ENCODE measurements around the gene SYNGR4. TPM values are rescaled to one million over a fixed set of nuclear protein-coding genes. Genes with fewer than 3 reads are reported as not detected.

The SYNGR4 gene
- total RNA-seq, 2 donors from 2014 or later, result not detected

GRCh38 chr19:48338802-48339503 is 25.2 kb upstream of the SYNGR4 start:
- TF ChIP-seq, protein P1, sequence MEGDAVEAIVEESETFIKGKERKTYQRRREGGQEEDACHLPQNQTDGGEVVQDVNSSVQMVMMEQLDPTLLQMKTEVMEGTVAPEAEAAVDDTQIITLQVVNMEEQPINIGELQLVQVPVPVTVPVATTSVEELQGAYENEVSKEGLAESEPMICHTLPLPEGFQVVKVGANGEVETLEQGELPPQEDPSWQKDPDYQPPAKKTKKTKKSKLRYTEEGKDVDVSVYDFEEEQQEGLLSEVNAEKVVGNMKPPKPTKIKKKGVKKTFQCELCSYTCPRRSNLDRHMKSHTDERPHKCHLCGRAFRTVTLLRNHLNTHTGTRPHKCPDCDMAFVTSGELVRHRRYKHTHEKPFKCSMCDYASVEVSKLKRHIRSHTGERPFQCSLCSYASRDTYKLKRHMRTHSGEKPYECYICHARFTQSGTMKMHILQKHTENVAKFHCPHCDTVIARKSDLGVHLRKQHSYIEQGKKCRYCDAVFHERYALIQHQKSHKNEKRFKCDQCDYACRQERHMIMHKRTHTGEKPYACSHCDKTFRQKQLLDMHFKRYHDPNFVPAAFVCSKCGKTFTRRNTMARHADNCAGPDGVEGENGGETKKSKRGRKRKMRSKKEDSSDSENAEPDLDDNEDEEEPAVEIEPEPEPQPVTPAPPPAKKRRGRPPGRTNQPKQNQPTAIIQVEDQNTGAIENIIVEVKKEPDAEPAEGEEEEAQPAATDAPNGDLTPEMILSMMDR (IDR thresholded peaks at IDR 0.05), result no peak
- no peak overlapping the region for H3K4me3 ChIP-seq
- H3K27me3 ChIP-seq, result no peaks in the 10 kb centered on the region
- intact Hi-C loops (cut with DNase I), result no loop called here
- no peaks in the 10 kb centered on the region for H3K9me3 ChIP-seq
- no peak overlapping the region for H3K9ac ChIP-seq (ENCODE audit: low read depth in 2 of 2, low read length in 2 of 2)
- no peak overlapping the region for H3K27ac ChIP-seq
- no peaks in the 10 kb centered on the region for H3K36me3 ChIP-seq
- no peaks in the 10 kb centered on the region for H3K4me1 ChIP-seq
- DNase-seq, result no peak

GRCh38 chr19:48340995-48341394 is 23.2 kb upstream of the SYNGR4 start:
- TF ChIP-seq, protein P1 (IDR thresholded peaks at IDR 0.05), result no peak
- Histone ChIP-seq H3K4me3 (no peak overlapping the region), H3K4me1 (no peaks in the 10 kb centered on the region), H3K36me3 (no peaks in the 10 kb centered on the region), H3K27me3 (no peaks in the 10 kb centered on the region), H3K9ac (ENCODE audit: low read depth in 2 of 2, low read length in 2 of 2) (no peak overlapping the region), H3K27ac (no peak overlapping the region), H3K9me3 (no peaks in the 10 kb centered on the region)
- intact Hi-C loops (cut with DNase I), result loop anchor here (10.0 kb wide), 1 partner anchor 76 kb away; no protein-coding TSS in a partner anchor
- DNase-seq, result no peak

DNA sequence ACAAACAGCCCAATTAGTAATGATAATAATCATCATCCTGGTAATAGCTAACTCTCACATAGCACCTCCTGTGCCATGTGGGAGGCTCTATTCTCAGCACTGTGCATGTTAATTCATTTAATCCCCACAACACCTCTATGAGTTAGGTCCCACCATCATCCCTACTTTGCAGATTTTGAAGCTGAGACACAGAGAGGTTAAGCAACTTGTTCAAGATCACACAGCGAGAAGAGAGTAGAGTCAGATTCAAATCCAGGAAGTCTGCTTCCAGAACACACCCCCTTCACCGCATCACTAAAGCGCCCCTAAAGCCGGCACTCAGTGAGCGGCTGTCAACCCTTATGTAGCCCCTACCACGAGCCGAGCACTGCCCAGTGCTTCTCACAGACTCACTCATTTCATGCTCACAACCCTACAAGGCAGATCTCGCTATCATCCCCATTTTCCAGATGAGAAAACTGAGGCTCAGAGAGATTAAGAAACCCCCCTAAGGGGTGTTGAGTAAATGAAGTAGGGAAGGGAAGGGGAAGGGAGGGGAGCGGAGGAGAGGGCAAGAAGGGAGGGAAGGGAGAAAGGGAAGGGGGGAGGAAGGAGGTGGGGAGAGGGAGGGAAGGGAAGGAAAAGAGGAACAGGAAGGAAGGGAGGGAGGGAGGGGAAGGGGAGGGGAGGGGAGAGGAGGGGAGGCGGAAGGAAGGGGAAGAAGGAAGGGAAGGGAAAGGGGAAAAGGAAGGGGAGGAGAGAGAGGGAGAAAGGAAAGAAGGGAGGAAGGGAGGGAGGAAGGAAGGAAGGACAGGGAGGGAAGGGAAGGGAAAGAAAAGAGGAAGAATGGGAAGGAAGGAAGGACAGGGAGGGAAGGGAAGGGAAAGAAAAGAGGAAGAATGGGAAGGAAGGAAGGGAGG is 22.4 kb upstream of the SYNGR4 start:
- Histone ChIP-seq H3K36me3 (no peaks in the 10 kb centered on the region), H3K4me1 (no peaks in the 10 kb centered on the region), H3K27me3 (no peaks in the 10 kb centered on the region), H3K9me3 (no peaks in the 10 kb centered on the region), H3K27ac (no peak overlapping the region), H3K4me3 (no peak overlapping the region), H3K9ac (ENCODE audit: low read depth in 2 of 2, low read length in 2 of 2) (no peak overlapping the region)
- TF ChIP-seq, protein P1 (IDR thresholded peaks at IDR 0.05), result no peak
- intact Hi-C loops (cut with DNase I), result loop anchor here (10.0 kb wide), 1 partner anchor 77 kb away; no protein-coding TSS in a partner anchor
- no peak for DNase-seq

DNA sequence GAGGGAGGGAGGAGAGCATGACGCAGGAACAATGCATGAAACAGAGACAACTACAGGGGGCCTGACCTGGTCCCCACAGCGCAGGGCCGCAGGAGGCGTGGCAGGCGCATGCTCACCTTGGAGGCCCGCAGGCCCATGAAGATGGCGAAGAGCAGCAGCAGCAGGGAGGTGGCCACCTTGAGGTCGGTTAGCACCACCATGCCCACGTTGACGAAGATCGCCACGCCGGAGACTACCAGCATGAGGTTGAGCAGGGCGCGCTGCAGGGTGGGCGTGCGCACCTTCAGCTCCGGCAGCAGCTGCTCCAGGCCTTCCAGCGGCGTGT is 21.8 kb upstream of the SYNGR4 start:
- Histone ChIP-seq H3K9ac (ENCODE audit: low read depth in 2 of 2, low read length in 2 of 2) (no peak overlapping the region), H3K36me3 (no peaks in the 10 kb centered on the region), H3K27ac (no peak overlapping the region), H3K4me1 (no peaks in the 10 kb centered on the region), H3K4me3 (no peak overlapping the region), H3K9me3 (no peaks in the 10 kb centered on the region), H3K27me3 (no peaks in the 10 kb centered on the region)
- DNase-seq, result no peak
- TF ChIP-seq, protein P1 (IDR thresholded peaks at IDR 0.05), result no peak
- intact Hi-C loops (cut with DNase I), result loop anchor here (10.0 kb wide), 1 partner anchor 78 kb away; no protein-coding TSS in a partner anchor

DNA sequence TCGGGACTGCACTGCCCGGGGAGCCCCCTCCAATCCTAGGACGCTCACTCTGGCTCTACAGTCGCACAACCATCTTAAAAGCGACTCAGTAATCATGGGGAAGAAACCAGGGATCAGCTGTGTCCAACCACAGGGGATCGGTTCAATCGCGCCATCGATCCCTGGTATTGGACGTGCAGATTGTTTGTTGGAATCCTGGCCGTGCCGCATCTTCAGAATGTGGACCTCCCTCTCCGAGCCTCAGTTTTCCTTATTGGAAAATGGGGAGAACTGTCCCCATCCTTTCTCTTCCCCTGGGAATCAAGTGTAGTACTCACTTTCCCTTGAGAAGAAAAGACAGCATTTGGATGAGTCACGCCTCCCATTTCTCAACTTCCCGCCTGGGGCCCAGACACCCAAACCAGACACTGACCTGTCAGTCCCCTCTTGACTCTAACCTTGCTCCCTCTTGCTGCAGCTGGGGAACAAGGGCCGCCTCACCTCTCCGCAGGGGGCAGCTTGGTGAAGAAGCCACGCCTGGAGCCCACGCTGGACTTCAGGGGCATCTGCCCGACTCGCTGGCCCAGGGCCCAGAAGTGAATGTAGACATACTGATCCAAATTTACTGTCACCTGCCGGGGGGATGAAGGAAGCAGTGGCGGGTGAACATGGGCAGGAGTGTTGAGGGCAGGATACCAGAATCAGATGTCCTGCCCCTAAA is 21.2 kb upstream of the SYNGR4 start:
- no peaks in the 10 kb centered on the region for H3K9me3 ChIP-seq
- intact Hi-C loops (cut with DNase I), result loop anchor here (10.0 kb wide), 1 partner anchor 78 kb away; no protein-coding TSS in a partner anchor
- TF ChIP-seq, protein P1 (IDR thresholded peaks at IDR 0.05), result no peak
- H3K4me3 ChIP-seq, result no peak overlapping the region
- no peaks in the 10 kb centered on the region for H3K27me3 ChIP-seq
- no peak overlapping the region for H3K27ac ChIP-seq
- DNase-seq, result no peak
- no peaks in the 10 kb centered on the region for H3K4me1 ChIP-seq
- no peaks in the 10 kb centered on the region for H3K36me3 ChIP-seq
- H3K9ac ChIP-seq (ENCODE audit: low read depth in 2 of 2, low read length in 2 of 2), result no peak overlapping the region

Measured in colonic mucosa (tissue), 4 donors.